Stimulated activated CD8-positive, alpha-beta memory T cell treated with anti-CD3 and anti-CD28 coated beads, Interleukin-15, amount 100 ng/mL, for 4 hours (primary cell): ENCODE measurements around the gene GTPBP10.

ENCODE experiments used
- DNase-seq, 2 donors: peaks; one replicate each; pipeline ENCODE4 v3.0.0-alpha.2; 2020; ENCODE audit warnings: low read depth in 2 of 2

Gene GTPBP10

DNA sequence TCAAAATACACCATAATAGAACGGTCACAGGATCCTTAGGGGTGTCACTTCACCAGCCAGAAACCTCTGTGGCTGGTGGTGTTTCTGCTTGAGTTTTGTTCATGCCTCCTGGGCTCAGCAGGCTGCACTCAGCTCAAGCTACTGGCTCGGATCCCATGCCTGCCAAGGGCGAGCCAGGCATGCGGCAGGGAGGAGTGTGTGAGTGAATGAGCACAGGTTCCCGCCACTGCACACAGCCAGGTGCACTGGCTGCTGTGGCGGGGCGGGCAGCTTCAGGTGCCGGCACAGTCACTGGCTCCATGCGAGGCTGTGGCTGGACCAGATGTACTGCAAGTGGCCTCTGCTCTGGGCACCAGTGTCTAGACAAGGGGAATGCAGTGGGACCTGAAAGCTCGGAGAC is 86.2 kb downstream of the GTPBP10 start:
- DNase-seq = no peak

GRCh38 chr7:90433221-90433620 is 86.7 kb downstream of the GTPBP10 start:
- DNase-seq = no peak
